Activated B cell treated with CpG ODN at 0.5 μM for 24 hours (primary cell): ENCODE measurements around the gene MZF1. TPM values are rescaled to one million over a fixed set of nuclear protein-coding genes. Genes with fewer than 3 reads are reported as not detected.

Experiments
- ATAC-seq: fragments of 200-7000 bp; cut with Tn5 transposase; one replicate; pipeline ENCODE4 v1.10.0; 2021; ENCODE audit warnings: low read depth, mild to moderate bottlenecking, moderate library complexity
- CTCF ChIA-PET: fragments of 350-600 bp; sonication (Branson Sonifier 250); formaldehyde crosslinking; loops from one replicate; lab custom pipeline; 2021; ENCODE audit warnings: antibody characterized with exemption; lab: Charles Lee
- POLR2A ChIA-PET: fragments of 350-600 bp; sonication (Branson Sonifier 250); formaldehyde crosslinking; loops from one replicate; lab custom pipeline; 2021; ENCODE audit warnings: antibody characterized with exemption; lab: Charles Lee
- DNase-seq: peaks from one replicate; pipeline ENCODE4 v3.0.0; 2022
- H3K27ac Mint-ChIP-seq: one replicate; pipeline ENCODE4 v1.8.0; 2020; ENCODE audit warnings: mixed read lengths
- H3K27me3 Mint-ChIP-seq: one replicate; pipeline ENCODE4 v1.8.0; 2021; ENCODE audit warnings: mixed read lengths
- H3K36me3 Mint-ChIP-seq: one replicate; pipeline ENCODE4 v1.8.0; 2021; ENCODE audit warnings: low read depth, mixed read lengths
- H3K4me1 Mint-ChIP-seq: one replicate; pipeline ENCODE4 v1.8.0; 2021; ENCODE audit warnings: mixed read lengths
- H3K4me3 Mint-ChIP-seq: one replicate; pipeline ENCODE4 v1.8.0; 2020; ENCODE audit warnings: mild to moderate bottlenecking, mixed read lengths
- H3K9me3 Mint-ChIP-seq: one replicate; pipeline ENCODE4 v1.8.0; 2020; ENCODE audit warnings: mixed read lengths
- intact Hi-C: fragments of 100-400 bp; cut with micrococcal nuclease; formaldehyde crosslinking; loops from one replicate; pipeline ENCODE4 v1.15.1; 2024
- total RNA-seq: library from RNA; stranded (reverse); gene quantifications from 2 replicates; pipeline ENCODE4 v1.2.3, GENCODE V29; 2022
- TF ChIP-seq, protein P1 (sequence below): fragments of 200-600 bp; IDR thresholded peaks from one replicate; pipeline ENCODE4 v1.8.0; 2022; ENCODE audit warnings: antibody characterized with exemption, mild to moderate bottlenecking

The MZF1 gene
- total RNA-seq, 1 donor from 2014 or later = 54.5 TPM

- peaks cover 79% of the 10 kb centered on the region for H3K36me3 Mint-ChIP-seq
- DNase-seq = peak; percentile 96
- no peaks in the 10 kb centered on the region for H3K27me3 Mint-ChIP-seq
- H3K9me3 Mint-ChIP-seq = no peaks in the 10 kb centered on the region
- H3K27ac Mint-ChIP-seq = peak within 1 kb of the TSS; percentile 96
- ATAC-seq = peak; percentile 33
- ChIA-PET POLR2A (interaction anchor here (0.6 to 3.8 kb wide), 19 partner anchors 8 to 653 kb away, joined by 3 to 78 read pairs (median 5); partner anchors contain the start of genes MZF1, TRIM28, ZBTB45 and ZNF132), CTCF (interaction anchor here (0.8 to 1.7 kb wide), 2 partner anchors 17 to 35 kb away, joined by 3 to 12 read pairs; partner anchors contain the start of gene ZBTB45)
- H3K4me3 Mint-ChIP-seq = peak within 1 kb of the TSS; percentile 91
- peaks cover 54% of the 10 kb centered on the region for H3K4me1 Mint-ChIP-seq
- TF ChIP-seq, protein P1, sequence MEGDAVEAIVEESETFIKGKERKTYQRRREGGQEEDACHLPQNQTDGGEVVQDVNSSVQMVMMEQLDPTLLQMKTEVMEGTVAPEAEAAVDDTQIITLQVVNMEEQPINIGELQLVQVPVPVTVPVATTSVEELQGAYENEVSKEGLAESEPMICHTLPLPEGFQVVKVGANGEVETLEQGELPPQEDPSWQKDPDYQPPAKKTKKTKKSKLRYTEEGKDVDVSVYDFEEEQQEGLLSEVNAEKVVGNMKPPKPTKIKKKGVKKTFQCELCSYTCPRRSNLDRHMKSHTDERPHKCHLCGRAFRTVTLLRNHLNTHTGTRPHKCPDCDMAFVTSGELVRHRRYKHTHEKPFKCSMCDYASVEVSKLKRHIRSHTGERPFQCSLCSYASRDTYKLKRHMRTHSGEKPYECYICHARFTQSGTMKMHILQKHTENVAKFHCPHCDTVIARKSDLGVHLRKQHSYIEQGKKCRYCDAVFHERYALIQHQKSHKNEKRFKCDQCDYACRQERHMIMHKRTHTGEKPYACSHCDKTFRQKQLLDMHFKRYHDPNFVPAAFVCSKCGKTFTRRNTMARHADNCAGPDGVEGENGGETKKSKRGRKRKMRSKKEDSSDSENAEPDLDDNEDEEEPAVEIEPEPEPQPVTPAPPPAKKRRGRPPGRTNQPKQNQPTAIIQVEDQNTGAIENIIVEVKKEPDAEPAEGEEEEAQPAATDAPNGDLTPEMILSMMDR = no peak
- intact Hi-C loops = loop anchor here (1.0 kb wide), 2 partner anchors 10 to 35 kb away; partner anchors contain the start of genes TRIM28 and ZBTB45
Observed at GRCh38 chr19:58554494-58555368, 18.4 kb downstream of the MZF1 start, which contains the start of gene CHMP2A. Gene CHMP2A (minus strand): TSS chr19:58555105. CDS start chr19:58554212, 893 bp downstream.

DNA sequence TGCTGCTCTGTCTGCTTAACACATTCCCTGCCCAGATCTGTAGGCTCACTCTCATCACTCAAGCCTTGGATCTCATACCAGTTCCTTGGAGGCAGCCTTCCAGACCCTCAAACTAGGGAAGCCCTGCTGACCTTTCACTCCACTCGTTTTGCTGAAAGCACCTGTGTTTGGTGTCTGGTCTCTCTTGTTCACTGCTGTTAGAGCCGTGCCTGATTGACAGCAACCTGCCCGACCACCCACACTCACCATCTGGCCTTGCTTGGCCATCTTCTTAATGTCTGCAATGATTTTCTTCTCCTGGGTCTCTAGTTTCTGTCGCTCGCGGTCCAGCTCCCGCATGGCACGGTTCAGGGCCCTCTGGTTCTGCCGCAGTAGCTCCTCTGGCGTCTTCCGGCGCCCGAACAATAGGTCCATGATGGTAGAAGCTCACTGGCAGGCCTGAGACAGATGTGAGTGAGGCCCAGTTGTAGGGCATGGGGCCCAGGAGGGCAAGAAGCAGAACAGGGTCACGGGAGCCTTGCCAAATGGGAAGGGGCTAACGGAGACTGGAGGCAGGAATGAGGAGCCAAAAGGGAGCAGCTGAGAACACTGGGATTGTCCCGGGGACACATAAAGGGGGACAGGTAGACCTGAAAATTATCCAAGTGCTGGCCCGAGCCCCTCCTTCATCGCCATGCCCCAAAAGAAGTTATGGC lies 19.2 kb downstream of the MZF1 start:
- H3K4me1 Mint-ChIP-seq = peaks cover 48% of the 10 kb centered on the region
- peak overlapping the region; percentile 96 for H3K27ac Mint-ChIP-seq
- intact Hi-C loops = no loop called here
- no peak for DNase-seq
- CTCF ChIA-PET = interaction anchor here (1.0 to 1.7 kb wide), 2 partner anchors 34 kb away, joined by 3 to 12 read pairs; partner anchors contain the start of gene ZBTB45
- peak overlapping the region; percentile 91 for H3K4me3 Mint-ChIP-seq
- H3K9me3 Mint-ChIP-seq = no peaks in the 10 kb centered on the region
- H3K27me3 Mint-ChIP-seq = no peaks in the 10 kb centered on the region
- POLR2A ChIA-PET = interaction anchor here (0.8 to 3.8 kb wide), 10 partner anchors 9 to 551 kb away, joined by 3 to 78 read pairs (median 15); partner anchors contain the start of genes MZF1, TRIM28, ZBTB45 and ZNF274
- TF ChIP-seq, protein P1 = no peak
- ATAC-seq = no peak
- H3K36me3 Mint-ChIP-seq = peaks cover 83% of the 10 kb centered on the region

DNA sequence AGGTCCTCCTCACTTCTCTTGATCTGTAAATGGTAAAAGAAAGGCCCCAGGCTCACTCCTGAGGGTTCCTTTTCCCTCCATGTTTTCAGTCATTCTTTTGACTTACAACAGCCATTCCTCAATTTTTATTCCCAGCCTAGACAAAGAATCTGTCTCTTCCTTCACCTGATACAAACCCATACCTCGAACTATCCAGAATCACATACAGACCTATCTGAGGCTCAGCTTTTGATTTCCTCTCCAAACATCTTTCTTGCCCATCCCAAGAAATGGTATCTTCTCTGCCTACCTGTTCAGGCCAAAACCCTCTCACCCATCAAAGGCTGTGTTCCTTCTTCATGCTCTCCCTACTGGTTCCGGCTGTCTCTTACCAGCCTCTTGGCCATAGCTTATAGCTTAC lies 20.5 kb downstream of the MZF1 start:
- CTCF ChIA-PET = no interaction called here
- TF ChIP-seq, protein P1 = no peak
- Mint-ChIP-seq H3K4me3 (no peak overlapping the region), H3K9me3 (no peaks in the 10 kb centered on the region), H3K27ac (peak overlapping the region; percentile 8), H3K27me3 (no peaks in the 10 kb centered on the region), H3K4me1 (peaks cover 42% of the 10 kb centered on the region), H3K36me3 (peaks cover 88% of the 10 kb centered on the region)
- POLR2A ChIA-PET = interaction anchor here (0.6 to 3.8 kb wide), 3 partner anchors 8 to 31 kb away, joined by 4 to 78 read pairs (median 24); partner anchors contain the start of genes MZF1 and TRIM28
- DNase-seq (no peak), ATAC-seq (no peak)
- intact Hi-C loops = no loop called here

- Mint-ChIP-seq H3K4me1 (peaks cover 36% of the 10 kb centered on the region), H3K4me3 (no peak overlapping the region), H3K27ac (no peak overlapping the region), H3K27me3 (no peaks in the 10 kb centered on the region), H3K36me3 (peaks cover 89% of the 10 kb centered on the region), H3K9me3 (no peaks in the 10 kb centered on the region)
- ChIA-PET CTCF (no interaction called here), POLR2A (interaction anchor here (0.7 to 3.8 kb wide), 3 partner anchors 7 to 82 kb away, joined by 3 to 78 read pairs (median 6); partner anchors contain the start of genes TRIM28 and ZBTB45)
- ATAC-seq (no peak), DNase-seq (no peak)
- intact Hi-C loops = no loop called here
- TF ChIP-seq, protein P1 = no peak
Observed at GRCh38 chr19:58551577-58552471, 21.3 kb downstream of the MZF1 start.
